ENCODE data around the gene DSE. TPM values are rescaled to one million over a fixed set of nuclear protein-coding genes. Genes with fewer than 3 reads are reported as not detected.

Gene DSE
- total RNA-seq, 4 donors from 2014 or later = 3.8 to 16.7 (median 9.2) TPM

DNA sequence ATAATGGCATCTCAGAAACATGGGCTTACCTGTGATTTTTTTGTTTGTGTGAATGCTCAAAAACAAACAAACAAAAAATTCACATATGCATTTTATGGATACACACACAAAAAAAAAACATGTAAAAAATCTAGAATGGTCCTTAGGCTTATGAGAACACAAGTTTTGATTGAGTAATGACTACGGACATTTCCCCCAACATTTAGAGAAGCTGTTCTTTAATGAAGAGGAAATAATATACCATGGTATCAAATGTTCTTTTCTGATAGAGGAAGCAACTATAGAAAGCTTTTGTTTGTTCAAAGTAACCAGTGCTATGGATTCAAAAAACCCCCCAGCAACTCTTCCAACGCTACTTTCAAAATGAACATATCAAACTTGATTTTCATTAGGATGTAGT is 81.8 kb downstream of the DSE start:
- no peak for TF ChIP-seq POLR2AphosphoS5 (IDR thresholded peaks at IDR 0.05)
- TF ChIP-seq EP300 (IDR thresholded peaks at IDR 0.05; ENCODE audit: low read depth) = no peak
- TF ChIP-seq, protein P1, sequence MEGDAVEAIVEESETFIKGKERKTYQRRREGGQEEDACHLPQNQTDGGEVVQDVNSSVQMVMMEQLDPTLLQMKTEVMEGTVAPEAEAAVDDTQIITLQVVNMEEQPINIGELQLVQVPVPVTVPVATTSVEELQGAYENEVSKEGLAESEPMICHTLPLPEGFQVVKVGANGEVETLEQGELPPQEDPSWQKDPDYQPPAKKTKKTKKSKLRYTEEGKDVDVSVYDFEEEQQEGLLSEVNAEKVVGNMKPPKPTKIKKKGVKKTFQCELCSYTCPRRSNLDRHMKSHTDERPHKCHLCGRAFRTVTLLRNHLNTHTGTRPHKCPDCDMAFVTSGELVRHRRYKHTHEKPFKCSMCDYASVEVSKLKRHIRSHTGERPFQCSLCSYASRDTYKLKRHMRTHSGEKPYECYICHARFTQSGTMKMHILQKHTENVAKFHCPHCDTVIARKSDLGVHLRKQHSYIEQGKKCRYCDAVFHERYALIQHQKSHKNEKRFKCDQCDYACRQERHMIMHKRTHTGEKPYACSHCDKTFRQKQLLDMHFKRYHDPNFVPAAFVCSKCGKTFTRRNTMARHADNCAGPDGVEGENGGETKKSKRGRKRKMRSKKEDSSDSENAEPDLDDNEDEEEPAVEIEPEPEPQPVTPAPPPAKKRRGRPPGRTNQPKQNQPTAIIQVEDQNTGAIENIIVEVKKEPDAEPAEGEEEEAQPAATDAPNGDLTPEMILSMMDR (IDR thresholded peaks at IDR 0.05) = no peak
- TF ChIP-seq POLR2A (IDR thresholded peaks at IDR 0.05) = no peak
- H3K27ac ChIP-seq = no peak overlapping the region
- DNase-seq = no peak
- in situ Hi-C loops (cut with MboI; ENCODE audit: low pct_ligation_motif_present in 1 of 4, low pct_unique_long_range_greater_than_20kb in 1 of 4, low sequenced_read_pairs in 3 of 4) (no loop called here), intact Hi-C loops (cut with DNase I; ENCODE audit: low total_unique reads) (no loop called here)
- no peaks in the 10 kb centered on the region for H3K27me3 ChIP-seq
- H3K9me3 ChIP-seq = no peaks in the 10 kb centered on the region
- no peaks in the 10 kb centered on the region for H3K4me1 ChIP-seq
- H3K4me3 ChIP-seq = no peak overlapping the region
- 89 to 96% methylated on average over 2 of the region's 2 CpGs for WGBS, 2 donors (ENCODE audit: low coverage in 1 of 2)
- H3K36me3 ChIP-seq = no peaks in the 10 kb centered on the region

DNA sequence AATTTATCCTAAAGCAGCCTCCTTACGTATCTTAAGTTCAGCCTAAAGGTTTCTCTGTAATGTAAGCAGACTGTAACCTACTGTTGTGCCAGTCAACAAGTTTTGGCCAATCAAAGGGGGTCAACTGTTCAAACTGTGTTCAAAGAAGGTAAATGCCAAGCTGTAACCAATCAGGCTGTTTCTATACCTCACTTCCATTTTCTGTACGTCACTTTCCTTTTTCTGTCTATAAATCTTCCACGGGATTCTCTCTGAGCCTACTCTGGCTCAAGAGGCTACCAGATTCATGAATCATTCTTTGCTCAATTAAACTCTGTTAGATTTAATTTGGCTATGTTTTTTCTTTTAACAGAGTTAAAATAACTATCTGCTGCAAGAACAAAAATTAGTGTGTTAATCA is 85.4 kb downstream of the DSE start:
- 86 to 90% methylated on average over 3 of the region's 3 CpGs for WGBS, 2 donors (ENCODE audit: low coverage in 1 of 2)
- Histone ChIP-seq H3K27ac (no peak overlapping the region), H3K27me3 (peaks cover 9% of the 10 kb centered on the region), H3K4me1 (no peaks in the 10 kb centered on the region), H3K4me3 (no peak overlapping the region), H3K9me3 (no peaks in the 10 kb centered on the region), H3K36me3 (no peaks in the 10 kb centered on the region)
- intact Hi-C loops (cut with DNase I; ENCODE audit: low total_unique reads) (no loop called here), in situ Hi-C loops (cut with MboI; ENCODE audit: low pct_ligation_motif_present in 1 of 4, low pct_unique_long_range_greater_than_20kb in 1 of 4, low sequenced_read_pairs in 3 of 4) (no loop called here)
- TF ChIP-seq POLR2A (IDR thresholded peaks at IDR 0.05) = no peak
- no peak for TF ChIP-seq EP300 (IDR thresholded peaks at IDR 0.05; ENCODE audit: low read depth)
- no peak for DNase-seq

- DNase-seq = no peak
- Histone ChIP-seq H3K4me3 (no peak overlapping the region), H3K9me3 (no peaks in the 10 kb centered on the region), H3K27ac (no peak overlapping the region), H3K27me3 (peaks cover 17% of the 10 kb centered on the region), H3K36me3 (no peaks in the 10 kb centered on the region), H3K4me1 (peaks cover 0 to 7% (median 1%) of the 10 kb centered on the region in 4 donors)
- no peak for TF ChIP-seq POLR2AphosphoS5 (IDR thresholded peaks at IDR 0.05)
- TF ChIP-seq, protein P1 (IDR thresholded peaks at IDR 0.05) = no peak
- no peak for TF ChIP-seq POLR2A (IDR thresholded peaks at IDR 0.05)
- no peak for TF ChIP-seq EP300 (IDR thresholded peaks at IDR 0.05; ENCODE audit: low read depth)
- intact Hi-C loops (cut with DNase I; ENCODE audit: low total_unique reads) (no loop called here), in situ Hi-C loops (cut with MboI; ENCODE audit: low pct_ligation_motif_present in 1 of 4, low pct_unique_long_range_greater_than_20kb in 1 of 4, low sequenced_read_pairs in 3 of 4) (no loop called here)
- WGBS, 2 donors (ENCODE audit: low coverage in 1 of 2) = 64 to 70% methylated on average over 2 of the region's 2 CpGs
Observed at GRCh38 chr6:116456927-116457326, 86.2 kb downstream of the DSE start.

- 80 to 87% methylated on average over 1 to 6 of the region's 9 CpGs for WGBS, 2 donors (ENCODE audit: low coverage in 1 of 2)
- H3K4me1 ChIP-seq = peaks cover 0 to 17% (median 3%) of the 10 kb centered on the region in 4 donors
- TF ChIP-seq POLR2A (IDR thresholded peaks at IDR 0.05) (no peak), POLR2AphosphoS5 (IDR thresholded peaks at IDR 0.05) (no peak), EP300 (IDR thresholded peaks at IDR 0.05; ENCODE audit: low read depth) (no peak)
- TF ChIP-seq, protein P1 (IDR thresholded peaks at IDR 0.05) = no peak
- no peak for DNase-seq
- in situ Hi-C loops (cut with MboI; ENCODE audit: low pct_ligation_motif_present in 1 of 4, low pct_unique_long_range_greater_than_20kb in 1 of 4, low sequenced_read_pairs in 3 of 4) (no loop called here), intact Hi-C loops (cut with DNase I; ENCODE audit: low total_unique reads) (no loop called here)
- no peaks in the 10 kb centered on the region for H3K36me3 ChIP-seq
- H3K27me3 ChIP-seq = peaks cover 30% of the 10 kb centered on the region
- H3K9me3 ChIP-seq = no peaks in the 10 kb centered on the region
- H3K27ac ChIP-seq = no peak overlapping the region
- H3K4me3 ChIP-seq = no peak overlapping the region
Observed at GRCh38 chr6:116458264-116458663, 87.5 kb downstream of the DSE start.

DNA sequence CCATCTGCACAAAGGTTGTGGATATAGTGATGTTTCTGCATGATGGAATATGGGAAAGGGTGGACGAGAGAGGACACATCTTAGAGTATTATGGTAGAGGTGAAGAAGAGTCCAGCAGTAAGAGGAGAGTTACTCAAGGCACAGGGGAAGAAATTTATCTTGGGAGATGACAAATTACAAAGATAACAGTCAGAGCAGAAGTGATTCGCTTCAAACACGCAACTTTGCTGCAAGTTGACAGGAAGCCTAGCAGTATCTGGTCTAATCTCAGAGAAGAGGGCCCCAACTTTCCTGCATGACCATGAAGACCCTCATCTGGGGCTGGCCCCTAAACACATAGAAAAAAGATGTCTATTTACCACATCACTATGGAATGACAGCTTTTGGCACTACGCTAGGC is 89.2 kb downstream of the DSE start:
- in situ Hi-C loops (cut with MboI; ENCODE audit: low pct_ligation_motif_present in 1 of 4, low pct_unique_long_range_greater_than_20kb in 1 of 4, low sequenced_read_pairs in 3 of 4) = no loop called here

More for the DNA sequence above, 89.2 kb downstream of the DSE start:
- intact Hi-C loops (cut with DNase I; ENCODE audit: low total_unique reads) = no loop called here
- peaks cover 0 to 17% (median 3%) of the 10 kb centered on the region in 4 donors for H3K4me1 ChIP-seq
- H3K27me3 ChIP-seq = peaks cover 47% of the 10 kb centered on the region
- no peak overlapping the region for H3K4me3 ChIP-seq
- no peak overlapping the region for H3K27ac ChIP-seq
- TF ChIP-seq POLR2AphosphoS5 (IDR thresholded peaks at IDR 0.05) (no peak), EP300 (IDR thresholded peaks at IDR 0.05; ENCODE audit: low read depth) (no peak), POLR2A (IDR thresholded peaks at IDR 0.05) (no peak)
- TF ChIP-seq, protein P1 (IDR thresholded peaks at IDR 0.05) = no peak
- H3K36me3 ChIP-seq = no peaks in the 10 kb centered on the region
- 88 to 98% methylated on average over 4 of the region's 4 CpGs for WGBS, 2 donors (ENCODE audit: low coverage in 1 of 2)
- no peak for DNase-seq
- H3K9me3 ChIP-seq = no peaks in the 10 kb centered on the region
